Aorta (tissue), 5 donors: ENCODE measurements around the gene BICDL1. TPM values are rescaled to one million over a fixed set of nuclear protein-coding genes. Genes with fewer than 3 reads are reported as not detected.
"Not testable (repeated sequence)": the region's sequence is repeated elsewhere in the genome, so short reads cannot be mapped to it uniquely, and the experiment has no call there.

ENCODE experiments used
- ATAC-seq: fragments of 200-7000 bp; cut with Tn5 transposase; one replicate; pipeline ENCODE4 v1.9.1; 2022; ENCODE audit warnings: moderate library complexity; ENCODE audit not compliant: low FRiP score
- DNase-seq, 2 donors: peaks; one replicate each; pipeline ENCODE4 v3.0.0-alpha.2; 2020
- H3K27ac ChIP-seq, 2 donors: one replicate each; pipeline ENCODE4 v1.5.1; 2013; ENCODE audit warnings: low read length in 2 of 2, mild to moderate bottlenecking in 2 of 2, moderate library complexity in 2 of 2, control low read depth in 1 of 2, inconsistent platforms in 1 of 2, low read depth in 1 of 2
- H3K27me3 ChIP-seq, 2 donors: one replicate each; pipeline ENCODE4 v1.6.1; 2013; ENCODE audit warnings: control low read depth in 1 of 2, low read length in 1 of 2, mild to moderate bottlenecking in 1 of 2, moderate library complexity in 1 of 2; ENCODE audit not compliant: insufficient read depth in 2 of 2, control insufficient read depth in 1 of 2
- H3K36me3 ChIP-seq, 2 donors: one replicate each; pipeline ENCODE4 v1.6.1; 2013; ENCODE audit warnings: control low read depth in 1 of 2, low read length in 1 of 2, mild to moderate bottlenecking in 1 of 2; ENCODE audit not compliant: insufficient read depth in 2 of 2, control insufficient read depth in 1 of 2
- H3K4me1 ChIP-seq, 2 donors: one replicate each; pipeline ENCODE4 v1.6.1; 2013; ENCODE audit warnings: low read length in 2 of 2, control low read depth in 1 of 2, mild to moderate bottlenecking in 1 of 2, moderate library complexity in 1 of 2; ENCODE audit not compliant: insufficient read depth in 2 of 2, control insufficient read depth in 1 of 2
- H3K4me3 ChIP-seq, 2 donors: one replicate each; pipeline ENCODE4 v1.5.1; 2013; ENCODE audit warnings: low read length in 2 of 2, control low read depth in 1 of 2, mild to moderate bottlenecking in 1 of 2
- H3K9me3 ChIP-seq: one replicate; pipeline ENCODE4 v1.6.1; 2013; ENCODE audit warnings: mild to moderate bottlenecking, low read length; ENCODE audit not compliant: control insufficient read depth
- WGBS, 2 donors: extraction: QIAGEN DNeasy Blood & Tissue Kit; methylation state at CpG; one replicate each; pipeline ENCODE4 v1.1.7; 2013; 5-methylcytosine and 5-hydroxymethylcytosine counted together
- intact Hi-C, 2 donors: fragments of 100-400 bp; cut with DNase I; formaldehyde crosslinking; loops; one replicate each; pipeline versions ENCODE4 v1.14.2 to v1.15.0; 2022
- polyA plus RNA-seq, 2 donors: library from polyadenylated mRNA; stranded (reverse); fragments of 200-250 nt; gene quantifications; one replicate each; pipeline ENCODE4 v1.2.3, GENCODE V29; 2013
- total RNA-seq, 2 donors: library from RNA; stranded (reverse); fragmentation: NEBNext Ultra II Directional; extraction: Animal tissue kit (Norgen Biotek cat#: 25700); gene quantifications; one replicate each; pipeline ENCODE4 v1.2.1, GENCODE V29; 2021
- donor health status: healthy with polysubstance abuse.
- donor health status: Bipolar disorder and iron deficiency.
- donor health status: DM: no; HTN: no; CAD: no.
- donor health status: DM: no; HTN: no; CAD: no.
- donor health status: DM: yes; HTN: yes; CAD: no.

BICDL1 gene
- total and polyA plus RNA-seq, 4 donors: 0.36 to 1.7 (median 1.3) TPM

- WGBS, 2 donors: 70 to 76% methylated on average over 2 of the region's 2 CpGs
- Histone ChIP-seq H3K27ac (no peak overlapping the region), H3K9me3 (no peaks in the 10 kb centered on the region), H3K27me3 (no peaks in the 10 kb centered on the region), H3K36me3 (no peaks in the 10 kb centered on the region), H3K4me3 (no peak overlapping the region), H3K4me1 (no peaks in the 10 kb centered on the region)
- intact Hi-C loops: no loop called here
- no peak for DNase-seq
- ATAC-seq: no peak
Observed at GRCh38 chr12:120037851-120038250, 48.8 kb downstream of the BICDL1 start.

- Histone ChIP-seq H3K27me3 (no peaks in the 10 kb centered on the region), H3K9me3 (no peaks in the 10 kb centered on the region), H3K36me3 (no peaks in the 10 kb centered on the region), H3K4me3 (no peak overlapping the region), H3K4me1 (no peaks in the 10 kb centered on the region), H3K27ac (no peak overlapping the region)
- ATAC-seq: no peak
- no peak for DNase-seq
- intact Hi-C loops: no loop called here
- 59 to 65% methylated on average over 3 of the region's 3 CpGs for WGBS, 2 donors
Observed at GRCh38 chr12:120039711-120040110, 50.7 kb downstream of the BICDL1 start.

- H3K36me3 ChIP-seq: no peaks in the 10 kb centered on the region
- ATAC-seq (no peak), DNase-seq (no peak)
- WGBS, 2 donors: 65 to 66% methylated on average over 11 of the region's 11 CpGs
- H3K4me3 ChIP-seq: no peak overlapping the region
- H3K9me3 ChIP-seq: no peaks in the 10 kb centered on the region
- no peaks in the 10 kb centered on the region for H3K27me3 ChIP-seq
- H3K27ac ChIP-seq: no peak overlapping the region
- intact Hi-C loops: no loop called here
- H3K4me1 ChIP-seq: no peaks in the 10 kb centered on the region
Observed at GRCh38 chr12:120041386-120042231, 52.6 kb downstream of the BICDL1 start.

GRCh38 chr12:120045367-120045766 is 56.3 kb downstream of the BICDL1 start:
- intact Hi-C loops, H3K4me1 ChIP-seq, DNase-seq, H3K27me3 ChIP-seq, ATAC-seq, H3K4me3 ChIP-seq, H3K36me3 ChIP-seq, H3K9me3 ChIP-seq, H3K27ac ChIP-seq: not testable (repeated sequence)
- WGBS, 2 donors: 78 to 86% methylated on average over 3 to 4 of the region's 5 CpGs

GRCh38 chr12:120047072-120047471 is 58.0 kb downstream of the BICDL1 start:
- Histone ChIP-seq H3K4me3 (no peak overlapping the region), H3K27me3 (no peaks in the 10 kb centered on the region), H3K27ac (no peak overlapping the region), H3K4me1 (no peaks in the 10 kb centered on the region), H3K9me3 (no peaks in the 10 kb centered on the region), H3K36me3 (no peaks in the 10 kb centered on the region)
- intact Hi-C loops: no loop called here
- no peak for DNase-seq
- WGBS, 2 donors: 79 to 87% methylated on average over 1 of the region's 1 CpG
- ATAC-seq: no peak

- ATAC-seq (no peak), DNase-seq (no peak)
- intact Hi-C loops: no loop called here
- no peaks in the 10 kb centered on the region for H3K9me3 ChIP-seq
- H3K4me3 ChIP-seq: no peak overlapping the region
- H3K27me3 ChIP-seq: no peaks in the 10 kb centered on the region
- no peaks in the 10 kb centered on the region for H3K4me1 ChIP-seq
- no peak overlapping the region for H3K27ac ChIP-seq
- H3K36me3 ChIP-seq: no peaks in the 10 kb centered on the region
Observed at GRCh38 chr12:120048263-120048662, 59.2 kb downstream of the BICDL1 start.

- no peak for DNase-seq
- H3K27ac ChIP-seq: no peak overlapping the region
- intact Hi-C loops: no loop called here
- H3K27me3 ChIP-seq: no peaks in the 10 kb centered on the region
- whole genome bisulfite sequencing, 2 donors: 71 to 72% methylated on average over 6 of the region's 6 CpGs
- ATAC-seq: no peak
- H3K4me1 ChIP-seq: no peaks in the 10 kb centered on the region
- H3K4me3 ChIP-seq: no peak overlapping the region
- no peaks in the 10 kb centered on the region for H3K36me3 ChIP-seq
- H3K9me3 ChIP-seq: no peaks in the 10 kb centered on the region
Observed at GRCh38 chr12:120049426-120049825, 60.4 kb downstream of the BICDL1 start.

- no peaks in the 10 kb centered on the region for H3K4me1 ChIP-seq
- H3K27me3 ChIP-seq: no peaks in the 10 kb centered on the region
- H3K9me3 ChIP-seq: no peaks in the 10 kb centered on the region
- no peaks in the 10 kb centered on the region for H3K36me3 ChIP-seq
- H3K27ac ChIP-seq: no peak overlapping the region
- no peak for ATAC-seq
- 84 to 88% methylated on average over 3 of the region's 3 CpGs for WGBS, 2 donors
- intact Hi-C loops: no loop called here
- H3K4me3 ChIP-seq: no peak overlapping the region
- DNase-seq: no peak
Observed at GRCh38 chr12:120051535-120051934, 62.5 kb downstream of the BICDL1 start.

- Histone ChIP-seq H3K36me3 (no peaks in the 10 kb centered on the region), H3K9me3 (no peaks in the 10 kb centered on the region), H3K27ac (no peak overlapping the region), H3K27me3 (no peaks in the 10 kb centered on the region), H3K4me3 (no peak overlapping the region), H3K4me1 (no peaks in the 10 kb centered on the region)
- 89 to 93% methylated on average over 4 of the region's 4 CpGs for WGBS, 2 donors
- ATAC-seq: no peak
- intact Hi-C loops: no loop called here
- DNase-seq: no peak
Observed at GRCh38 chr12:120054293-120054692, 65.3 kb downstream of the BICDL1 start.
